ENCODE data around the gene TBC1D21. TPM values are rescaled to one million over a fixed set of nuclear protein-coding genes. Genes with fewer than 3 reads are reported as not detected.

Gene TBC1D21
- total and polyA plus RNA-seq, 2 of the 4 experiments (the other 2 are of a cell fraction) = not detected

DNA sequence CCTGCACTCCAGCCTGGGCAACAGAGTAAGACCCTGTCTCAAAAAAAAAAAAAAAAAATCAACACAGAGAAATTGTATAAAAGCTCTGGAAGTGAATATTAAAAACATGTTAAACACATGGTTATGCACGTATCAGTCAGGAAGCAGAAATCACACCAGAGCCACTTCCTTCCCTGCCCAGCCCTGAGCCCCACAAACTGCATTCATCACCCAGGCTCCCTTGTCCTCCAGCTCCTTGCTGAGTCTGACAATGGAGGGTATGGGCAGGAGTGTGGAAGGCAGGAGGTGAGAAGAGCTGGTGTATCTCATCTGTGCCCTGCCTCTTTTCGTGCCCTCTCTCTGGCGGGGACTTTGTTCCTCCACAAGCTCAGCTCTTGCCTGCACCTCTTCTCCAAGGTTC, 40.8 kb downstream of the TBC1D21 start:
- BruUV-seq (replicated peaks) = no TSS peak
- TF ChIP-seq BHLHE40 (IDR thresholded peaks at IDR 0.05; ENCODE audit: low read depth, low read length) = no peak
- TF ChIP-seq, protein P1, sequence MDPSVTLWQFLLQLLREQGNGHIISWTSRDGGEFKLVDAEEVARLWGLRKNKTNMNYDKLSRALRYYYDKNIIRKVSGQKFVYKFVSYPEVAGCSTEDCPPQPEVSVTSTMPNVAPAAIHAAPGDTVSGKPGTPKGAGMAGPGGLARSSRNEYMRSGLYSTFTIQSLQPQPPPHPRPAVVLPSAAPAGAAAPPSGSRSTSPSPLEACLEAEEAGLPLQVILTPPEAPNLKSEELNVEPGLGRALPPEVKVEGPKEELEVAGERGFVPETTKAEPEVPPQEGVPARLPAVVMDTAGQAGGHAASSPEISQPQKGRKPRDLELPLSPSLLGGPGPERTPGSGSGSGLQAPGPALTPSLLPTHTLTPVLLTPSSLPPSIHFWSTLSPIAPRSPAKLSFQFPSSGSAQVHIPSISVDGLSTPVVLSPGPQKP (IDR thresholded peaks at IDR 0.05; ENCODE audit: borderline replicate concordance, low read depth, low read length) = no peak
- TF ChIP-seq RFX5 (IDR thresholded peaks at IDR 0.05; ENCODE audit: low read depth, low read length) = no peak
- TF ChIP-seq SMC3 (IDR thresholded peaks at IDR 0.05; ENCODE audit: low read depth, low read length) = no peak
- TF ChIP-seq MAFK (IDR thresholded peaks at IDR 0.05; ENCODE audit: low read depth, low read length) = no peak
- no peak for TF ChIP-seq POLR2A (IDR thresholded peaks at IDR 0.05; ENCODE audit: low read depth, low read length)
- TF ChIP-seq CEBPB (IDR thresholded peaks at IDR 0.05; ENCODE audit: low read depth, low read length) = no peak
- no peak for TF ChIP-seq NFE2L2 (IDR thresholded peaks at IDR 0.05; ENCODE audit: low read depth, low read length)
- TF ChIP-seq CHD1 (IDR thresholded peaks at IDR 0.05; ENCODE audit: low read depth, low read length) = no peak
- no peak for TF ChIP-seq MAZ (IDR thresholded peaks at IDR 0.05; ENCODE audit: borderline replicate concordance, low read depth, low read length)
- TF ChIP-seq, protein P2, sequence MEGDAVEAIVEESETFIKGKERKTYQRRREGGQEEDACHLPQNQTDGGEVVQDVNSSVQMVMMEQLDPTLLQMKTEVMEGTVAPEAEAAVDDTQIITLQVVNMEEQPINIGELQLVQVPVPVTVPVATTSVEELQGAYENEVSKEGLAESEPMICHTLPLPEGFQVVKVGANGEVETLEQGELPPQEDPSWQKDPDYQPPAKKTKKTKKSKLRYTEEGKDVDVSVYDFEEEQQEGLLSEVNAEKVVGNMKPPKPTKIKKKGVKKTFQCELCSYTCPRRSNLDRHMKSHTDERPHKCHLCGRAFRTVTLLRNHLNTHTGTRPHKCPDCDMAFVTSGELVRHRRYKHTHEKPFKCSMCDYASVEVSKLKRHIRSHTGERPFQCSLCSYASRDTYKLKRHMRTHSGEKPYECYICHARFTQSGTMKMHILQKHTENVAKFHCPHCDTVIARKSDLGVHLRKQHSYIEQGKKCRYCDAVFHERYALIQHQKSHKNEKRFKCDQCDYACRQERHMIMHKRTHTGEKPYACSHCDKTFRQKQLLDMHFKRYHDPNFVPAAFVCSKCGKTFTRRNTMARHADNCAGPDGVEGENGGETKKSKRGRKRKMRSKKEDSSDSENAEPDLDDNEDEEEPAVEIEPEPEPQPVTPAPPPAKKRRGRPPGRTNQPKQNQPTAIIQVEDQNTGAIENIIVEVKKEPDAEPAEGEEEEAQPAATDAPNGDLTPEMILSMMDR (conservative IDR thresholded peaks at IDR 0.05; ENCODE audit: low read depth, low read length) = no peak
- TF ChIP-seq FOS (IDR thresholded peaks at IDR 0.05; ENCODE audit: low read depth, low read length) = no peak
- no peak overlapping the region; the same call in 2 of the 3 replicates for H2BK15ac ChIP-seq (ENCODE audit: low read depth, low read length)
- no peak overlapping the region for H3K27ac ChIP-seq (ENCODE audit: insufficient read depth, low read length)
- H4K91ac ChIP-seq (ENCODE audit: insufficient read depth, low read depth, low read length) = no peak overlapping the region
- in situ Hi-C loops (cut with MboI; ENCODE audit: low sequenced_read_pairs) (no loop called here), intact Hi-C loops (cut with micrococcal nuclease) (no loop called here), dilution Hi-C loops (cut with HindIII; ENCODE audit: low sequenced_read_pairs, unreplicated experiment) (no loop called here)
- CTCF ChIA-PET = interaction anchor here (1.3 kb wide), 1 partner anchor 40 kb away, joined by 4 read pairs; no protein-coding TSS in a partner anchor
- H2BK20ac ChIP-seq (ENCODE audit: low read depth, low read length) = no peak overlapping the region
- no peak overlapping the region for H3K14ac ChIP-seq (replicated peaks; ENCODE audit: low read depth, low read length)
- no peak overlapping the region for H3K4me2 ChIP-seq (ENCODE audit: low read depth, low read length)
- H4K20me1 ChIP-seq (ENCODE audit: insufficient read depth, low read length) = no peaks in the 10 kb centered on the region
- POLR2A ChIA-PET (ENCODE audit: unreplicated experiment) = no interaction called here
- H2AFZ ChIP-seq (replicated peaks; ENCODE audit: low read length, poor library complexity) = no peak overlapping the region
- H4K8ac ChIP-seq (ENCODE audit: low read depth in 2 of 2, low read length in 2 of 2) = no peak overlapping the region
- H2AK5ac ChIP-seq (ENCODE audit: low read depth, low read length) = peak overlapping the region; percentile 35; the same call in 1 of the 2 replicates
- DNase-seq (no peak), ATAC-seq (ENCODE audit: low read depth) (no peak)
- no peak overlapping the region for H3K56ac ChIP-seq (ENCODE audit: extremely low read depth, insufficient read depth, low read length)
- no peak overlapping the region for H2AK9ac ChIP-seq (replicated peaks; ENCODE audit: low read depth, low read length, poor library complexity)
- H3K36me3 ChIP-seq (ENCODE audit: control insufficient read depth, insufficient read depth, low read length) = peaks cover 4% of the 10 kb centered on the region
- peak overlapping the region; percentile 34; the same call in 1 of the 2 replicates for H2BK120ac ChIP-seq (ENCODE audit: low read depth, low read length)
- no peaks in the 10 kb centered on the region for H3K27me3 ChIP-seq (ENCODE audit: control insufficient read depth, insufficient read depth, low read length)
- H3K23ac ChIP-seq (ENCODE audit: low read depth, low read length) = no peak overlapping the region
- H3K9ac ChIP-seq (ENCODE audit: low read depth, low read length) = no peak overlapping the region
- peaks cover 6 to 11% of the 10 kb centered on the region in 2 experiments; a peak in 1 of 4 replicates for H3K79me1 ChIP-seq (ENCODE audit: low read depth in 1 of 2, low read length in 2 of 2)
- 100% methylated on average over 1 of the region's 3 CpGs; no CpG with 5 or more reads in 1 of the 2 experiments for WGBS, 2 experiments (ENCODE audit: extremely low coverage in 2 of 2, insufficient read length in 1 of 2)
- peak overlapping the region; percentile 31; the same call in 1 of the 2 replicates for H3K18ac ChIP-seq (ENCODE audit: low read depth, low read length)
- H4K5ac ChIP-seq (ENCODE audit: low read depth, low read length) = peak overlapping the region; percentile 35; the same call in 1 of the 2 replicates
- H3K9me3 ChIP-seq (ENCODE audit: control insufficient read depth, insufficient read depth, low read length) = peaks cover 5% of the 10 kb centered on the region
- no peaks in the 10 kb centered on the region for H3K9me1 ChIP-seq (ENCODE audit: insufficient read depth, low read length)
- no peak overlapping the region for H3K4ac ChIP-seq (ENCODE audit: low read depth, low read length)
- H3K4me1 ChIP-seq (ENCODE audit: control insufficient read depth, insufficient read depth, low read length) = peaks cover 3% of the 10 kb centered on the region; the same call in 1 of the 2 replicates
- no peak overlapping the region for H2BK5ac ChIP-seq (ENCODE audit: low read depth, low read length, poor library complexity, severe bottlenecking)
- no peak overlapping the region for H3K4me3 ChIP-seq (ENCODE audit: insufficient read depth, low read depth, low read length)

Measured in IMR-90 (cell line).